IPS DF 6.9 (cell line): Measurements from ENCODE around the gene CAMKK2.

Experiments used
- DNase-seq: peaks from one replicate; pipeline ENCODE4 v3.0.0-alpha.2; 2013; ENCODE audit warnings: low read depth, low spot score
- H3K27ac ChIP-seq: one replicate; pipeline ENCODE4 v1.5.1; 2013; ENCODE audit warnings: low read length, control low read depth
- H3K27me3 ChIP-seq: 2 replicates; pipeline ENCODE4 v1.6.1; 2013; ENCODE audit warnings: mild to moderate bottlenecking, low read length; ENCODE audit not compliant: control insufficient read depth, insufficient read depth
- H3K36me3 ChIP-seq: 2 replicates; pipeline ENCODE4 v1.6.1; 2013; ENCODE audit warnings: low read length; ENCODE audit not compliant: control insufficient read depth, insufficient read depth
- H3K4me1 ChIP-seq: 2 replicates; pipeline ENCODE4 v1.6.1; 2013; ENCODE audit warnings: low read length; ENCODE audit not compliant: control insufficient read depth, insufficient read depth
- H3K4me3 ChIP-seq: 2 replicates; pipeline ENCODE4 v1.5.1; 2013; ENCODE audit warnings: mild to moderate bottlenecking, low read length
- H3K9me3 ChIP-seq: 2 replicates; pipeline ENCODE4 v1.6.1; 2013; ENCODE audit warnings: low read length, inconsistent platforms; ENCODE audit not compliant: control insufficient read depth, insufficient read depth
- WGBS: extraction: QIAGEN DNeasy Blood & Tissue Kit; methylation state at CpG from one replicate; pipeline ENCODE4 v1.1.7; 2013; ENCODE audit warnings: mixed read lengths, missing lambda C conversion rate; ENCODE audit not compliant: insufficient read length, insufficient coverage; 5-methylcytosine and 5-hydroxymethylcytosine counted together

CAMKK2 gene

GRCh38 chr12:121226399-121226798, 70.1 kb downstream of the CAMKK2 start:
- no peaks in the 10 kb centered on the region for H3K9me3 ChIP-seq
- no peak for DNase-seq
- peaks cover 4% of the 10 kb centered on the region; the same call in 1 of the 2 replicates for H3K36me3 ChIP-seq
- H3K4me3 ChIP-seq = no peak overlapping the region
- H3K27me3 ChIP-seq = no peaks in the 10 kb centered on the region
- H3K4me1 ChIP-seq = no peaks in the 10 kb centered on the region
- no CpG with 5 or more reads among the region's 8 CpGs for WGBS
- H3K27ac ChIP-seq = no peak overlapping the region

- Histone ChIP-seq H3K27me3 (no peaks in the 10 kb centered on the region), H3K36me3 (peaks cover 4% of the 10 kb centered on the region; the same call in 1 of the 2 replicates), H3K9me3 (no peaks in the 10 kb centered on the region), H3K4me1 (no peaks in the 10 kb centered on the region), H3K27ac (no peak overlapping the region), H3K4me3 (no peak overlapping the region)
- DNase-seq = no peak
- no CpG with 5 or more reads among the region's 8 CpGs for WGBS
Measured at GRCh38 chr12:121224591-121224990, 71.9 kb downstream of the CAMKK2 start.

GRCh38 chr12:121223292-121224285, 72.9 kb downstream of the CAMKK2 start:
- no peaks in the 10 kb centered on the region for H3K9me3 ChIP-seq
- no peak for DNase-seq
- H3K36me3 ChIP-seq = no peaks in the 10 kb centered on the region; the same call in 1 of the 2 replicates
- H3K4me3 ChIP-seq = no peak overlapping the region
- H3K27ac ChIP-seq = no peak overlapping the region
- H3K27me3 ChIP-seq = no peaks in the 10 kb centered on the region
- WGBS = no CpG with 5 or more reads among the region's 19 CpGs
- H3K4me1 ChIP-seq = no peaks in the 10 kb centered on the region

GRCh38 chr12:121222847-121223246, 73.7 kb downstream of the CAMKK2 start:
- H3K27ac ChIP-seq = no peak overlapping the region
- no CpG with 5 or more reads among the region's 10 CpGs for WGBS
- H3K36me3 ChIP-seq = no peaks in the 10 kb centered on the region
- H3K4me3 ChIP-seq = no peak overlapping the region
- no peaks in the 10 kb centered on the region for H3K4me1 ChIP-seq
- H3K27me3 ChIP-seq = no peaks in the 10 kb centered on the region
- no peak for DNase-seq
- H3K9me3 ChIP-seq = no peaks in the 10 kb centered on the region

GRCh38 chr12:121219353-121219986, 77.0 kb downstream of the CAMKK2 start:
- 100% methylated on average over 1 of the region's 3 CpGs for WGBS
- no peak overlapping the region for H3K4me3 ChIP-seq
- H3K9me3 ChIP-seq = no peaks in the 10 kb centered on the region
- H3K36me3 ChIP-seq = no peaks in the 10 kb centered on the region
- H3K27ac ChIP-seq = no peak overlapping the region
- no peaks in the 10 kb centered on the region for H3K4me1 ChIP-seq
- H3K27me3 ChIP-seq = no peaks in the 10 kb centered on the region
- no peak for DNase-seq

- Histone ChIP-seq H3K36me3 (no peaks in the 10 kb centered on the region), H3K9me3 (no peaks in the 10 kb centered on the region), H3K27me3 (no peaks in the 10 kb centered on the region), H3K27ac (no peak overlapping the region), H3K4me3 (no peak overlapping the region), H3K4me1 (no peaks in the 10 kb centered on the region)
- no CpG with 5 or more reads among the region's 18 CpGs for WGBS
- no peak for DNase-seq
Measured at GRCh38 chr12:121218588-121219352, 77.7 kb downstream of the CAMKK2 start.

GRCh38 chr12:121217761-121218160, 78.7 kb downstream of the CAMKK2 start:
- no peak overlapping the region for H3K27ac ChIP-seq
- H3K9me3 ChIP-seq = no peaks in the 10 kb centered on the region
- no peaks in the 10 kb centered on the region for H3K4me1 ChIP-seq
- no CpG with 5 or more reads among the region's 5 CpGs for WGBS
- no peak for DNase-seq
- H3K36me3 ChIP-seq = no peaks in the 10 kb centered on the region
- no peak overlapping the region for H3K4me3 ChIP-seq
- no peaks in the 10 kb centered on the region for H3K27me3 ChIP-seq

- DNase-seq = no peak
- Histone ChIP-seq H3K27me3 (no peaks in the 10 kb centered on the region), H3K4me3 (no peak overlapping the region), H3K36me3 (no peaks in the 10 kb centered on the region), H3K4me1 (no peaks in the 10 kb centered on the region), H3K9me3 (no peaks in the 10 kb centered on the region), H3K27ac (no peak overlapping the region)
- no CpG with 5 or more reads among the region's 8 CpGs for WGBS
Measured at GRCh38 chr12:121217063-121217462, 79.4 kb downstream of the CAMKK2 start.

- H3K36me3 ChIP-seq = no peaks in the 10 kb centered on the region
- no peak overlapping the region for H3K4me3 ChIP-seq
- no peak overlapping the region for H3K27ac ChIP-seq
- H3K27me3 ChIP-seq = no peaks in the 10 kb centered on the region
- no peaks in the 10 kb centered on the region for H3K9me3 ChIP-seq
- no peak for DNase-seq
- no CpG with 5 or more reads among the region's 4 CpGs for WGBS
- no peaks in the 10 kb centered on the region for H3K4me1 ChIP-seq
Measured at GRCh38 chr12:121216102-121216501, 80.4 kb downstream of the CAMKK2 start.
